ENCODE results near the gene SRL.

- TF ChIP-seq, protein P1, sequence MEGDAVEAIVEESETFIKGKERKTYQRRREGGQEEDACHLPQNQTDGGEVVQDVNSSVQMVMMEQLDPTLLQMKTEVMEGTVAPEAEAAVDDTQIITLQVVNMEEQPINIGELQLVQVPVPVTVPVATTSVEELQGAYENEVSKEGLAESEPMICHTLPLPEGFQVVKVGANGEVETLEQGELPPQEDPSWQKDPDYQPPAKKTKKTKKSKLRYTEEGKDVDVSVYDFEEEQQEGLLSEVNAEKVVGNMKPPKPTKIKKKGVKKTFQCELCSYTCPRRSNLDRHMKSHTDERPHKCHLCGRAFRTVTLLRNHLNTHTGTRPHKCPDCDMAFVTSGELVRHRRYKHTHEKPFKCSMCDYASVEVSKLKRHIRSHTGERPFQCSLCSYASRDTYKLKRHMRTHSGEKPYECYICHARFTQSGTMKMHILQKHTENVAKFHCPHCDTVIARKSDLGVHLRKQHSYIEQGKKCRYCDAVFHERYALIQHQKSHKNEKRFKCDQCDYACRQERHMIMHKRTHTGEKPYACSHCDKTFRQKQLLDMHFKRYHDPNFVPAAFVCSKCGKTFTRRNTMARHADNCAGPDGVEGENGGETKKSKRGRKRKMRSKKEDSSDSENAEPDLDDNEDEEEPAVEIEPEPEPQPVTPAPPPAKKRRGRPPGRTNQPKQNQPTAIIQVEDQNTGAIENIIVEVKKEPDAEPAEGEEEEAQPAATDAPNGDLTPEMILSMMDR (IDR thresholded peaks at IDR 0.05): no peak
- no peak for TF ChIP-seq POLR2A (IDR thresholded peaks at IDR 0.05)
Measured at GRCh38 chr16:4239682-4240175, 2.2 kb downstream of the SRL start.
